HG02571 (cell line): Measurements from ENCODE around the gene HELT.

ENCODE experiments used
- ATAC-seq: cut with Tn5 transposase; IDR thresholded peaks from one replicate; pipeline ENCODE4 v1.9.1; 2021; ENCODE audit warnings: mild to moderate bottlenecking, moderate library complexity; ENCODE audit not compliant: unreplicated experiment

HELT gene

GRCh38 chr4:185003596-185004351, 14.5 kb upstream of the HELT start:
- ATAC-seq = no peak

- peak; percentile 27 for ATAC-seq
Observed at GRCh38 chr4:185004562-185005218, 13.6 kb upstream of the HELT start.

- peak; percentile 76 for ATAC-seq
Observed at GRCh38 chr4:185005219-185005819, 13.0 kb upstream of the HELT start.

- no peak for ATAC-seq
Observed at GRCh38 chr4:185011408-185011807, 6.9 kb upstream of the HELT start.

- no peak for ATAC-seq
Observed at GRCh38 chr4:185013417-185014125, 4.7 kb upstream of the HELT start.

- no peak for ATAC-seq
Observed at GRCh38 chr4:185015108-185015507, 3.2 kb upstream of the HELT start.

- ATAC-seq = no peak
Observed at GRCh38 chr4:185016101-185016940, 2.0 kb upstream of the HELT start.

- ATAC-seq = no peak
Observed at GRCh38 chr4:185016946-185017758, 1.1 kb upstream of the HELT start.

- ATAC-seq = no peak
Observed at GRCh38 chr4:185018834-185019455, 655 bp downstream of the HELT start.

- no peak for ATAC-seq
Observed at GRCh38 chr4:185019456-185020292, 1.4 kb downstream of the HELT start.

- ATAC-seq = no peak
Observed at GRCh38 chr4:185020293-185020808, 2.1 kb downstream of the HELT start.

- ATAC-seq = no peak
Observed at GRCh38 chr4:185020863-185021761, 2.8 kb downstream of the HELT start.

- no peak for ATAC-seq
Observed at GRCh38 chr4:185023471-185023870, 5.2 kb downstream of the HELT start.

GRCh38 chr4:185028625-185029024, 10.3 kb downstream of the HELT start:
- no peak for ATAC-seq

GRCh38 chr4:185031611-185032010, 13.3 kb downstream of the HELT start:
- no peak for ATAC-seq

- no peak for ATAC-seq
Observed at GRCh38 chr4:185033072-185033471, 14.8 kb downstream of the HELT start.

GRCh38 chr4:185033950-185034349, 15.7 kb downstream of the HELT start:
- ATAC-seq = no peak
